K562 (cell line): ENCODE results near the gene SERTAD2. TPM values are rescaled to one million over a fixed set of nuclear protein-coding genes. Genes with fewer than 3 reads are reported as not detected.

Experiments used
- CBX5 ChIP-seq: IDR thresholded peaks from 2 replicates; pipeline ENCODE4 v1.6.1; 2014; ENCODE audit warnings: low read depth, borderline replicate concordance
- CHD2 ChIP-seq: IDR thresholded peaks from 2 replicates; pipeline ENCODE4 v1.6.1; 2011; ENCODE audit warnings: low read depth, low read length
- FOXA1 ChIP-seq: fragments of 450-650 bp; IDR thresholded peaks from 2 replicates; pipeline ENCODE4 v1.6.1; 2016; ENCODE audit warnings: mild to moderate bottlenecking, borderline replicate concordance
- FOXA3 ChIP-seq, 2 experiments: fragments of 450-650 bp in 1 of 2; sonication (generic) in 1 of 2; formaldehyde crosslinking; IDR thresholded peaks in 1 of 2; conservative IDR thresholded peaks in 1 of 2; 2 replicates each; pipeline versions ENCODE4 v1.4.0 to v1.8.0; 2020 to 2022; ENCODE audit warnings: mild to moderate bottlenecking in 2 of 2, missing genetic modification reagents in 1 of 2
- MAFF ChIP-seq: IDR thresholded peaks from 2 replicates; pipeline ENCODE4 v1.6.1; 2012; ENCODE audit warnings: low read length, improper control_type of control experiment
- MYC ChIP-seq, 2 experiments: fragments of 250-450 bp in 1 of 2; sonication (Bioruptor Pico) in 1 of 2; IDR thresholded peaks; 2 replicates each; pipeline versions ENCODE4 v1.5.1 to v1.6.1; 2012 to 2021; ENCODE audit warnings: low read depth in 2 of 2, borderline replicate concordance in 1 of 2, improper control_type of control experiment in 1 of 2, low read length in 1 of 2, mild to moderate bottlenecking in 1 of 2, moderate library complexity in 1 of 2
- NCOA1 ChIP-seq: fragments of 450-650 bp; IDR thresholded peaks from 2 replicates; pipeline ENCODE4 v1.6.1; 2016; ENCODE audit warnings: low read depth
- NFE2L1 ChIP-seq: fragments of 450-650 bp; IDR thresholded peaks from 2 replicates; pipeline ENCODE4 v1.6.1; 2016; ENCODE audit warnings: missing genetic modification characterization, low read depth, mild to moderate bottlenecking, missing compliant biosample characterization, moderate library complexity, borderline replicate concordance
- RAD21 ChIP-seq, 2 experiments: fragments of 250-450 bp in 1 of 2; fragments of 450-650 bp in 1 of 2; sonication (Bioruptor Pico) in 1 of 2; formaldehyde crosslinking in 1 of 2; IDR thresholded peaks in 1 of 2; conservative IDR thresholded peaks in 1 of 2; 2 replicates each; pipeline versions ENCODE4 v1.4.0 to v1.8.0; 2020 to 2022; ENCODE audit warnings: mild to moderate bottlenecking in 2 of 2, moderate library complexity in 1 of 2
- SAP30 ChIP-seq: fragments of 200-600 bp; sonication (generic); IDR thresholded peaks from 2 replicates; pipeline ENCODE4 v1.6.1; 2012; ENCODE audit warnings: borderline replicate concordance, low read depth, mild to moderate bottlenecking, moderate library complexity, low read length, control low read depth, inconsistent platforms; ENCODE audit not compliant: insufficient read depth, poor library complexity, severe bottlenecking
- SMARCE1 ChIP-seq: fragments of 450-650 bp; IDR thresholded peaks from 2 replicates; pipeline ENCODE4 v1.7.1; 2016; ENCODE audit warnings: mild to moderate bottlenecking
- SRSF7 ChIP-seq: fragments of 200-400 bp; formaldehyde crosslinking; optimal IDR thresholded peaks from 2 replicates; pipeline ENCODE3; 2017; ENCODE audit warnings: mild to moderate bottlenecking, low read depth, low read length
- ZBTB2 ChIP-seq: fragments of 450-650 bp; IDR thresholded peaks from 2 replicates; pipeline ENCODE4 v1.6.1; 2016; ENCODE audit warnings: antibody characterized with exemption
- ZFPM2 ChIP-seq: fragments of 250-450 bp; sonication (Bioruptor Pico); IDR thresholded peaks from 2 replicates; pipeline ENCODE4 v1.5.1; 2022; ENCODE audit warnings: mild to moderate bottlenecking
- ZKSCAN1 ChIP-seq: fragments of 150-350 bp; IDR thresholded peaks from 2 replicates; pipeline ENCODE4 v1.6.1; 2016; ENCODE audit warnings: low read depth, low read length
- ZNF436 ChIP-seq: fragments of 250-450, 450-650 bp; sonication (Bioruptor Pico); formaldehyde crosslinking; IDR thresholded peaks from 2 replicates; pipeline ENCODE4 v1.7.0; 2020; ENCODE audit warnings: mild to moderate bottlenecking
- ZNF57 ChIP-seq: fragments of 450-650 bp; formaldehyde crosslinking; IDR thresholded peaks from 2 replicates; pipeline ENCODE4 v1.4.0; 2020; ENCODE audit warnings: mild to moderate bottlenecking, moderate library complexity
- ZNF668 ChIP-seq: fragments of 250-450 bp; sonication (Bioruptor Pico); IDR thresholded peaks from 2 replicates; pipeline ENCODE4 v1.8.0; 2022; ENCODE audit warnings: mild to moderate bottlenecking, inconsistent platforms
- ZNF707 ChIP-seq: fragments of 250-450 bp; sonication (Bioruptor Pico); conservative IDR thresholded peaks from 2 replicates; pipeline ENCODE4 v1.8.0; 2022; ENCODE audit warnings: inconsistent platforms, mild to moderate bottlenecking, moderate library complexity
- ZSCAN29 ChIP-seq: fragments of 450-650 bp; IDR thresholded peaks from 2 replicates; pipeline ENCODE4 v1.6.1; 2017
- polyA plus RNA-seq, 8 experiments: library from polyadenylated mRNA; depleted of rRNA in 4 of 8; stranded (reverse) in 5 of 8; unstranded in 3 of 8; fragments of >200 nt; fragmentation: Nextera tagmentation in 2 of 8; fragmentation: Illumina TruSeq in 1 of 8; extraction: Ambion mirVana in 2 of 8; extraction: Trizol in 1 of 8; gene quantifications; 2 replicates each; pipeline versions ENCODE4 v1.2.1 to v1.2.3, GENCODE V29; 2011 to 2014; ENCODE audit warnings: inconsistent platforms in 1 of 8, missing spikeins in 1 of 8
- total RNA-seq, 7 experiments: library from RNA; depleted of rRNA in 6 of 7; stranded (reverse); fragments of >200 nt in 6 of 7; fragmentation: Illumina TruSeq in 2 of 7; extraction: Trizol in 2 of 7; gene quantifications; 2 replicates each; pipeline versions ENCODE4 v1.2.1 to v1.2.3, GENCODE V29; 2011 to 2021; ENCODE audit warnings: low replicate concordance in 1 of 7
- TF ChIP-seq, protein P1 (sequence below): fragments of 250-450 bp; sonication (Bioruptor Pico); IDR thresholded peaks from 2 replicates; pipeline ENCODE4 v1.5.0; 2021; ENCODE audit warnings: mild to moderate bottlenecking, borderline replicate concordance

Gene SERTAD2
- total and polyA plus RNA-seq, 9 of the 15 experiments (the other 6 are each of a cell fraction or from before 2014, with no cell fraction given) = 3.0 to 12.5 (median 6.1) TPM

- TF ChIP-seq ZKSCAN1 (no peak), ZNF707 (no peak), SMARCE1 (0 out of 2 replicates have a peak, but pooled peaks have one; percentile 63), ZNF436 (CRISPR knock-in tag) (no peak), MYC (IDR thresholded peaks at IDR 0.05; ENCODE audit: low read depth, low read length) (peak; percentile 26; the same call in 1 of the 2 replicates), MYC (CRISPR knock-in tag; IDR thresholded peaks at IDR 0.05; ENCODE audit: borderline replicate concordance, low read depth) (no peak), NFE2L1 (tag) (no peak), ZNF57 (CRISPR knock-in tag) (no peak), ZBTB2 (no peak), FOXA1 (no peak), CBX5 (no peak), RAD21 (CRISPR knock-in tag; conservative IDR thresholded peaks at IDR 0.05 in 1 of 2, IDR thresholded peaks at IDR 0.05 in 1 of 2) (peak; percentile 80 to 82), NCOA1 (no peak), SAP30 (no peak), SRSF7 (no peak), CHD2 (no peak), ZFPM2 (CRISPR knock-in tag) (no peak), MAFF (no peak), FOXA3 (CRISPR knock-in tag; conservative IDR thresholded peaks at IDR 0.05 in 1 of 2, IDR thresholded peaks at IDR 0.05 in 1 of 2) (peak; percentile 76 to 91), ZSCAN29 (no peak), ZNF668 (CRISPR knock-in tag) (no peak)
- TF ChIP-seq, protein P1, sequence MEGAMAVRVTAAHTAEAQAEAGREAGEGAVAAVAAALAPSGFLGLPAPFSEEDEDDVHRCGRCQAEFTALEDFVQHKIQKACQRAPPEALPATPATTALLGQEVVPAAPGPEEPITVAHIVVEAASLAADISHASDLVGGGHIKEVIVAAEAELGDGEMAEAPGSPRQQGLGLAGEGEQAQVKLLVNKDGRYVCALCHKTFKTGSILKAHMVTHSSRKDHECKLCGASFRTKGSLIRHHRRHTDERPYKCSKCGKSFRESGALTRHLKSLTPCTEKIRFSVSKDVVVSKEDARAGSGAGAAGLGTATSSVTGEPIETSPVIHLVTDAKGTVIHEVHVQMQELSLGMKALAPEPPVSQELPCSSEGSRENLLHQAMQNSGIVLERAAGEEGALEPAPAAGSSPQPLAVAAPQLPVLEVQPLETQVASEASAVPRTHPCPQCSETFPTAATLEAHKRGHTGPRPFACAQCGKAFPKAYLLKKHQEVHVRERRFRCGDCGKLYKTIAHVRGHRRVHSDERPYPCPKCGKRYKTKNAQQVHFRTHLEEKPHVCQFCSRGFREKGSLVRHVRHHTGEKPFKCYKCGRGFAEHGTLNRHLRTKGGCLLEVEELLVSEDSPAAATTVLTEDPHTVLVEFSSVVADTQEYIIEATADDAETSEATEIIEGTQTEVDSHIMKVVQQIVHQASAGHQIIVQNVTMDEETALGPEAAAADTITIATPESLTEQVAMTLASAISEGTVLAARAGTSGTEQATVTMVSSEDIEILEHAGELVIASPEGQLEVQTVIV (CRISPR knock-in tag) = no peak
Observed at GRCh38 chr2:64646007-64646880, 7.5 kb downstream of the SERTAD2 start (continued).
